Gastroesophageal sphincter (tissue), 4 donors: ENCODE results near the gene AHR. TPM values are rescaled to one million over a fixed set of nuclear protein-coding genes. Genes with fewer than 3 reads are reported as not detected.
A peak's percentile ranks its signal among the peaks of the same experiment; 100 is the strongest.

Experiments used
- ATAC-seq: fragments of 150-250 bp; one replicate; pipeline ENCODE4 v1.9.1; 2016; ENCODE audit warnings: mild to moderate bottlenecking, moderate library complexity
- H3K27ac ChIP-seq, 4 donors: fragments of 200-600 bp; sonication (generic) in 3 of 4; 1 replicate in 3 of 4; 2 replicates in 1 of 4; pipeline ENCODE4 v1.5.1; 2016 to 2019
- H3K27me3 ChIP-seq: fragments of 200-600 bp; sonication (generic); one replicate; pipeline ENCODE4 v1.5.1; 2019
- H3K36me3 ChIP-seq, 2 donors: fragments of 200-600 bp; sonication (generic); one replicate each; pipeline ENCODE4 v1.5.1; 2019; ENCODE audit warnings: control low read depth in 1 of 2
- H3K4me1 ChIP-seq, 3 donors: fragments of 200-600 bp; sonication (generic); 1 replicate in 2 of 3; 2 replicates in 1 of 3; pipeline ENCODE4 v1.5.1; 2016 to 2019; ENCODE audit warnings: control low read depth in 2 of 3
- H3K4me3 ChIP-seq, 2 donors: fragments of 200-600 bp; sonication (generic); one replicate each; pipeline ENCODE4 v1.5.1; 2019; ENCODE audit warnings: mild to moderate bottlenecking in 1 of 2, moderate library complexity in 1 of 2
- H3K9me3 ChIP-seq, 3 donors: fragments of 200-600 bp; sonication (generic); one replicate each; pipeline ENCODE4 v1.5.1; 2017 to 2019; ENCODE audit warnings: control low read depth in 2 of 3
- CTCF ChIP-seq, 4 experiments: fragments of 200-600 bp in 2 of 4; fragments of 450-650 bp in 2 of 4; sonication (generic) in 1 of 4; IDR thresholded peaks; one replicate each; pipeline ENCODE4 v1.5.1; 2017 to 2019; ENCODE audit warnings: antibody characterized with exemption in 4 of 4, mild to moderate bottlenecking in 2 of 4, moderate library complexity in 2 of 4
- EP300 ChIP-seq: sonication (generic); formaldehyde crosslinking; IDR thresholded peaks from one replicate; pipeline ENCODE4 v1.6.1; 2017; ENCODE audit warnings: antibody characterized with exemption, mild to moderate bottlenecking
- POLR2A ChIP-seq, 2 donors: fragments of 450-650 bp; IDR thresholded peaks; one replicate each; pipeline ENCODE4 v1.6.1; 2017; ENCODE audit warnings: antibody characterized with exemption in 2 of 2, mild to moderate bottlenecking in 2 of 2, moderate library complexity in 1 of 2
- POLR2AphosphoS5 ChIP-seq: sonication (generic); formaldehyde crosslinking; IDR thresholded peaks from one replicate; pipeline ENCODE4 v1.6.1; 2017; ENCODE audit warnings: antibody characterized with exemption
- WGBS, 2 donors: methylation state at CpG; one replicate each; pipeline ENCODE4 v1.1.5; 2018; ENCODE audit warnings: low coverage in 1 of 2; 5-methylcytosine and 5-hydroxymethylcytosine counted together
- total RNA-seq, 4 donors: library from RNA; depleted of rRNA; stranded (reverse); fragments of >200 nt; gene quantifications; one replicate each; pipeline ENCODE4 v1.1.0, GENCODE V29; 2016

Gene AHR
- total RNA-seq, 4 donors from 2014 or later, result 52.1 to 105 (median 83.9) TPM

GRCh38 chr7:17370901-17371585 lies 72.6 kb downstream of the AHR start:
- peaks cover 17 to 43% (median 21%) of the 10 kb centered on the region in 3 donors for H3K4me1 ChIP-seq
- H3K27me3 ChIP-seq, result no peaks in the 10 kb centered on the region
- no peak for TF ChIP-seq POLR2AphosphoS5
- no peak for TF ChIP-seq POLR2A (IDR thresholded peaks at IDR 0.05)
- no peak for TF ChIP-seq EP300
- TF ChIP-seq CTCF (IDR thresholded peaks at IDR 0.05), result no peak

GRCh38 chr7:17371671-17372524 lies 73.4 kb downstream of the AHR start:
- peak; percentile 61 for ATAC-seq
- Histone ChIP-seq H3K36me3 (no peaks in the 10 kb centered on the region), H3K27ac (peak overlapping the region; percentile 69 to 78 (median 76)), H3K4me3 (no peak overlapping the region), H3K27me3 (no peaks in the 10 kb centered on the region), H3K9me3 (no peaks in the 10 kb centered on the region), H3K4me1 (peaks cover 17 to 43% (median 21%) of the 10 kb centered on the region in 3 donors)
- TF ChIP-seq POLR2AphosphoS5, result peak; percentile 87
- TF ChIP-seq EP300, result no peak
- WGBS, 2 donors, result 36 to 38% methylated on average over 3 of the region's 3 CpGs

More at GRCh38 chr7:17370901-17371585, 72.6 kb downstream of the AHR start:
- WGBS, 2 donors, result 38 to 53% methylated on average over 4 of the region's 4 CpGs
- no peaks in the 10 kb centered on the region for H3K36me3 ChIP-seq
- no peak overlapping the region for H3K4me3 ChIP-seq
- H3K27ac ChIP-seq, result peak overlapping the region; percentile 69 to 78 (median 76)
- peak; percentile 7 for ATAC-seq
- H3K9me3 ChIP-seq, result no peaks in the 10 kb centered on the region

- Histone ChIP-seq H3K36me3 (no peaks in the 10 kb centered on the region), H3K4me3 (no peak overlapping the region), H3K9me3 (no peaks in the 10 kb centered on the region), H3K4me1 (peaks cover 13 to 40% (median 21%) of the 10 kb centered on the region in 3 donors), H3K27me3 (no peaks in the 10 kb centered on the region), H3K27ac (no peak overlapping the region)
- 40 to 94% methylated on average over 1 to 4 of the region's 4 CpGs for WGBS, 2 donors
- no peak for ATAC-seq
- TF ChIP-seq EP300 (no peak), CTCF (IDR thresholded peaks at IDR 0.05) (no peak), POLR2AphosphoS5 (no peak), POLR2A (IDR thresholded peaks at IDR 0.05) (no peak)
Measured at GRCh38 chr7:17374157-17374556, 75.7 kb downstream of the AHR start.

- no peak overlapping the region for H3K4me3 ChIP-seq
- peaks cover 12 to 36% (median 20%) of the 10 kb centered on the region in 3 donors for H3K4me1 ChIP-seq
- H3K27ac ChIP-seq, result no peak overlapping the region
- H3K9me3 ChIP-seq, result no peaks in the 10 kb centered on the region
- no peak for ATAC-seq
- whole genome bisulfite sequencing, 2 donors, result 52% methylated on average over 5 of the region's 5 CpGs
- H3K36me3 ChIP-seq, result no peaks in the 10 kb centered on the region
- TF ChIP-seq EP300 (no peak), CTCF (IDR thresholded peaks at IDR 0.05) (no peak), POLR2AphosphoS5 (peak; percentile 28), POLR2A (IDR thresholded peaks at IDR 0.05) (no peak)
- no peaks in the 10 kb centered on the region for H3K27me3 ChIP-seq
Measured at GRCh38 chr7:17374654-17375053, 76.2 kb downstream of the AHR start.

GRCh38 chr7:17376595-17376994 lies 78.1 kb downstream of the AHR start:
- H3K27me3 ChIP-seq, result no peaks in the 10 kb centered on the region

More at GRCh38 chr7:17376595-17376994, 78.1 kb downstream of the AHR start:
- H3K36me3 ChIP-seq, result no peaks in the 10 kb centered on the region
- TF ChIP-seq POLR2A (IDR thresholded peaks at IDR 0.05) (no peak), CTCF (IDR thresholded peaks at IDR 0.05) (no peak), POLR2AphosphoS5 (no peak)
- ATAC-seq, result no peak
- H3K27ac ChIP-seq, result no peak overlapping the region
- H3K4me3 ChIP-seq, result no peak overlapping the region
- WGBS, 2 donors, result 60 to 80% methylated on average over 1 of the region's 1 CpG
- H3K4me1 ChIP-seq, result peaks cover 5 to 17% (median 7%) of the 10 kb centered on the region in 3 donors
- no peaks in the 10 kb centered on the region for H3K9me3 ChIP-seq
